ENCODE measurements around the gene ARHGAP26. TPM values are rescaled to one million over a fixed set of nuclear protein-coding genes. Genes with fewer than 3 reads are reported as not detected.

ARHGAP26 gene
- total and polyA plus RNA-seq, 2 donors (not counting 3 experiments of a cell fraction or from before 2014, with no cell fraction given), result 3.1 to 16.2 TPM

DNA sequence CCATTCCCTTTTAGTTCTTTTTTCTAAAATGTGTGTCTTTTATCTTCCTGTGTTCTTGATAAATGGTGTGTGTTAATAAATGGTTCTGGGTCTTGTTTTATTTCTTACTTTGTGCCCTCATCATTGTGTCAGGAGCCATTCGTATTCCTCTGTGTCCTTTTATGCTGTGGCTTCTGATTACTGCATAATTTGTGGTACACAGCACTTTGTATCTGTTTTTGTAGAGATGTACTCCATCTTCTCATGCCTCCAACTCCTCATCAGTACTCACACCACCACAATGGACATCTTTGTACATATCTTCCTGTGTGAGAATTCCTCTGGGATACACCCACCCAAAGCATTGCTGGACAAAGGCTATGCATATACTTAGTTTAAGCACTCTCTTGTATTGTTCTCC lies 247.4 kb downstream of the ARHGAP26 start:
- H3K9me1 ChIP-seq (replicated peaks; ENCODE audit: control insufficient read depth, extremely low read depth, insufficient read depth, low read length), result no peaks in the 10 kb centered on the region
- intact Hi-C loops (cut with micrococcal nuclease), result loop anchor here (1.0 to 5.0 kb wide), 3 partner anchors 180 to 950 kb away; partner anchors contain the start of gene NR3C1
- no peaks in the 10 kb centered on the region for H3K36me3 ChIP-seq (ENCODE audit: control insufficient read depth in 2 of 2, extremely low read depth in 1 of 2, insufficient read depth in 2 of 2, low read length in 2 of 2)
- no peak for DNase-seq (ENCODE audit: low read depth, low spot score)
- no peaks in the 10 kb centered on the region for H3K27me3 ChIP-seq (ENCODE audit: control insufficient read depth in 2 of 2, insufficient read depth in 2 of 2, low read length in 2 of 2)
- dilution Hi-C loops (cut with MboI; ENCODE audit: extremely low pct_ligation_motif_present, low sequenced_read_pairs), result no loop called here
- H3K79me2 ChIP-seq (ENCODE audit: control insufficient read depth, insufficient read depth, low read length), result no peaks in the 10 kb centered on the region
- no peaks in the 10 kb centered on the region for H3K9me3 ChIP-seq (replicated peaks; ENCODE audit: control insufficient read depth, insufficient read depth, low read length)
- no TSS peak for BruUV-seq (replicated peaks)
- H3K9ac ChIP-seq (replicated peaks; ENCODE audit: extremely low read depth, insufficient read depth, low read length), result no peak overlapping the region
- ChIA-PET POLR2A (no interaction called here), CTCF (interaction anchor here (1.5 kb wide), 2 partner anchors 15 to 89 kb away, joined by 3 to 11 read pairs; no protein-coding TSS in a partner anchor)
- no peak for FAIRE-seq
- no peaks in the 10 kb centered on the region for H3K4me1 ChIP-seq (ENCODE audit: control insufficient read depth, extremely low read depth, insufficient read depth, low read length)
- H3K4me3 ChIP-seq (replicated peaks in 1 of 3; ENCODE audit: insufficient read depth in 1 of 3, low read depth in 1 of 3, low read length in 3 of 3), result no peak overlapping the region
- no peak overlapping the region for H3K4me2 ChIP-seq (ENCODE audit: insufficient read depth, low read length)
- TF ChIP-seq EZH2 (IDR thresholded peaks at IDR 0.05; ENCODE audit: borderline replicate concordance, low read depth, low read length, severe bottlenecking), result no peak
- no peak for TF ChIP-seq GATA2 (IDR thresholded peaks at IDR 0.05; ENCODE audit: insufficient read depth, insufficient read length, low read depth, low read length)
- TF ChIP-seq, protein P1, sequence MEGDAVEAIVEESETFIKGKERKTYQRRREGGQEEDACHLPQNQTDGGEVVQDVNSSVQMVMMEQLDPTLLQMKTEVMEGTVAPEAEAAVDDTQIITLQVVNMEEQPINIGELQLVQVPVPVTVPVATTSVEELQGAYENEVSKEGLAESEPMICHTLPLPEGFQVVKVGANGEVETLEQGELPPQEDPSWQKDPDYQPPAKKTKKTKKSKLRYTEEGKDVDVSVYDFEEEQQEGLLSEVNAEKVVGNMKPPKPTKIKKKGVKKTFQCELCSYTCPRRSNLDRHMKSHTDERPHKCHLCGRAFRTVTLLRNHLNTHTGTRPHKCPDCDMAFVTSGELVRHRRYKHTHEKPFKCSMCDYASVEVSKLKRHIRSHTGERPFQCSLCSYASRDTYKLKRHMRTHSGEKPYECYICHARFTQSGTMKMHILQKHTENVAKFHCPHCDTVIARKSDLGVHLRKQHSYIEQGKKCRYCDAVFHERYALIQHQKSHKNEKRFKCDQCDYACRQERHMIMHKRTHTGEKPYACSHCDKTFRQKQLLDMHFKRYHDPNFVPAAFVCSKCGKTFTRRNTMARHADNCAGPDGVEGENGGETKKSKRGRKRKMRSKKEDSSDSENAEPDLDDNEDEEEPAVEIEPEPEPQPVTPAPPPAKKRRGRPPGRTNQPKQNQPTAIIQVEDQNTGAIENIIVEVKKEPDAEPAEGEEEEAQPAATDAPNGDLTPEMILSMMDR (IDR thresholded peaks at IDR 0.05; ENCODE audit: extremely low read depth in 1 of 2, insufficient read depth in 1 of 2, low read depth in 1 of 2, low read length in 2 of 2), result no peak
- TF ChIP-seq FOS (IDR thresholded peaks at IDR 0.05; ENCODE audit: borderline replicate concordance, insufficient read depth, low read length), result no peak
- no peak for TF ChIP-seq POLR2A (IDR thresholded peaks at IDR 0.05; ENCODE audit: low read depth, low read length)
- TF ChIP-seq, protein P2, sequence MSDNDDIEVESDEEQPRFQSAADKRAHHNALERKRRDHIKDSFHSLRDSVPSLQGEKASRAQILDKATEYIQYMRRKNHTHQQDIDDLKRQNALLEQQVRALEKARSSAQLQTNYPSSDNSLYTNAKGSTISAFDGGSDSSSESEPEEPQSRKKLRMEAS (IDR thresholded peaks at IDR 0.05; ENCODE audit: insufficient read depth, insufficient read length), result no peak
- TF ChIP-seq JUN (IDR thresholded peaks at IDR 0.05; ENCODE audit: borderline replicate concordance, insufficient read depth, insufficient read length, low read depth), result no peak
- no peak for TF ChIP-seq MYC (IDR thresholded peaks at IDR 0.05; ENCODE audit: low read depth, low read length)
- no peak for TF ChIP-seq POLR2AphosphoS5 (IDR thresholded peaks at IDR 0.05; ENCODE audit: insufficient read depth, low read depth, low read length)
- H3K27ac ChIP-seq (ENCODE audit: insufficient read depth, low read depth, low read length), result no peak overlapping the region
- H2AFZ ChIP-seq (ENCODE audit: low read depth, low read length), result no peak overlapping the region
- H4K20me1 ChIP-seq (replicated peaks; ENCODE audit: control insufficient read depth, extremely low read depth, insufficient read depth, low read length), result no peaks in the 10 kb centered on the region
